Stimulated activated CD8-positive, alpha-beta memory T cell treated with anti-CD3 and anti-CD28 coated beads, Interleukin-12 subunit alpha, Interleukin-12 subunit beta, amount 100 ng/mL, for 24 hours (primary cell): ENCODE results near the gene VWA8.

ENCODE experiments used
- DNase-seq: peaks from one replicate; pipeline ENCODE4 v3.0.0-alpha.2; 2020; ENCODE audit errors: extremely low read depth

VWA8 gene

GRCh38 chr13:41520660-41521630 is 440.0 kb downstream of the VWA8 start:
- DNase-seq = no peak

GRCh38 chr13:41520016-41520659 is 440.8 kb downstream of the VWA8 start:
- DNase-seq = no peak
